Kidney glomerular epithelial cell (primary cell): ENCODE measurements around the gene SLC6A6.

Experiments used
- DNase-seq: peaks from one replicate; lab custom pipeline; 2025; lab: John Stamatoyannopoulos, UW

The SLC6A6 gene

GRCh38 chr3:14523792-14524191, 121.4 kb downstream of the SLC6A6 start:
- no peak for DNase-seq

- no peak for DNase-seq
Measured at GRCh38 chr3:14524311-14524711, 121.9 kb downstream of the SLC6A6 start.

- DNase-seq = no peak
Measured at GRCh38 chr3:14524920-14525660, 122.7 kb downstream of the SLC6A6 start.

DNA sequence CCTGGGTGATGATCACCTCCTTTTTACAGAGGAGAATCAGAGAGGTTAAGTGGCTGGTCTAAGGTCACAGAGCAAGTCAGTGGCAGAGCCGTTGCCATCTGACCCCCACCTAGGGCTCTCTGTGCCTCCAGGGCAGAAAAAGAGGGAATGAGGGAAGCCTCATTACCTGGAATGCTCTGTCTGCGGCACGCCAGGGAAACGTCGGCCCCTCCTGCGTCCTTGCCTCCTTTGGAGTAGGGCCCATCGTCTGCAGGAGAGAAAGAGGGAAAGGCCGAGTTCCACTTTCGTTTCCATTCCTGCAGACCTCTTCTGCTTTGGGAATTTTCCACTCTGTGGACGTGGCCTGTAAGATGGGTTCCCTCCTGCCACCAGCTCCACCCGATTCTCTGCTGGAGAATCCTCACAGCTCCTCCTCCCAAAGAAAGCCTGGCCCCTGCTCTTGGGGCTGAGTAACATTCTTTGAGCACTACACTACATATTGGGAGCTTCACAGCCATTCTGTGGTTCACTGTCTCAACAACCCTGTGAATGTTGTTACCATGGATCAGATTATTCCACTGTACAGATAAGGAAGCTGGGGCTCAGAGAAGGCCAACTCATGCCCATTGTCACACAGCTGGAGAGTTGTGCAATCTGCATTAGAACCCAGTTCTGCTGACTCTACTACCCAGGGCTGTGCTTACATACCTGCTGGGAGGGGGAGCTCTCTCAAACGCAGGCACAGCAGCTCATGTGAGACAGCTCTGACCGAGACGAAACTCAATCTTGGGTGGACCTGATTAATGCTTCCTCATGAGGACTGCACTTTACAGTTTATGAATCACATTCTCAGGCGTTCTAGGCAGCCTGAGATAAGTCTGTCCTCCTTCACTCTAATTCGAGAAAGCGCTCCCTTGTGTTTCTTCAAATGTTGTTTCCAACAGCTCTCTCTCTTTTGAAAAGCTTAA, 123.6 kb downstream of the SLC6A6 start:
- DNase-seq = no peak

- DNase-seq = no peak
Measured at GRCh38 chr3:14528081-14528480, 125.7 kb downstream of the SLC6A6 start.

- DNase-seq = no peak
Measured at GRCh38 chr3:14531856-14532395, 129.5 kb downstream of the SLC6A6 start.

- no peak for DNase-seq
Measured at GRCh38 chr3:14532691-14533456, 130.5 kb downstream of the SLC6A6 start.

- DNase-seq = no peak
Measured at GRCh38 chr3:14533457-14533958, 131.1 kb downstream of the SLC6A6 start.

- no peak for DNase-seq
Measured at GRCh38 chr3:14534516-14535191, 132.2 kb downstream of the SLC6A6 start.

DNA sequence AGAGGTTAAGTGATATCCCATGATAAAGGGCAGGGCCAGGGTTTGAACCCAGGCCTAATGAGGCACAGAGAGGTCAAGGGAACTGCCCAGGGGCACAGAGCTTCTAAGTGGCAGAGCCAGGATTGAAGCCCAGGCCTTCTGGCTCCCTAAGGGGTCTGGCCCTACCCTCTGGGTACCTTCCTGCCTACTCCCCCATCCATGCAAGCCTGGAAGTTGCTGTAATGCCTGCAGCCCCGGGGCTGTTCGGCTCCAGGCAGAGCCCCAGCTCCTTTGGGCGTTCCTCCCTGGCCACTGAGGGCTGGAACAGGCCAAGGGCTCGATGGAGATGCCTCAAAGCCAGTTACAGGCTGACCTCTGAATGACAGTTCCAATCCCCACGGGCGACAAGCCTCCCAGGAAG, 133.2 kb downstream of the SLC6A6 start:
- DNase-seq = no peak

DNA sequence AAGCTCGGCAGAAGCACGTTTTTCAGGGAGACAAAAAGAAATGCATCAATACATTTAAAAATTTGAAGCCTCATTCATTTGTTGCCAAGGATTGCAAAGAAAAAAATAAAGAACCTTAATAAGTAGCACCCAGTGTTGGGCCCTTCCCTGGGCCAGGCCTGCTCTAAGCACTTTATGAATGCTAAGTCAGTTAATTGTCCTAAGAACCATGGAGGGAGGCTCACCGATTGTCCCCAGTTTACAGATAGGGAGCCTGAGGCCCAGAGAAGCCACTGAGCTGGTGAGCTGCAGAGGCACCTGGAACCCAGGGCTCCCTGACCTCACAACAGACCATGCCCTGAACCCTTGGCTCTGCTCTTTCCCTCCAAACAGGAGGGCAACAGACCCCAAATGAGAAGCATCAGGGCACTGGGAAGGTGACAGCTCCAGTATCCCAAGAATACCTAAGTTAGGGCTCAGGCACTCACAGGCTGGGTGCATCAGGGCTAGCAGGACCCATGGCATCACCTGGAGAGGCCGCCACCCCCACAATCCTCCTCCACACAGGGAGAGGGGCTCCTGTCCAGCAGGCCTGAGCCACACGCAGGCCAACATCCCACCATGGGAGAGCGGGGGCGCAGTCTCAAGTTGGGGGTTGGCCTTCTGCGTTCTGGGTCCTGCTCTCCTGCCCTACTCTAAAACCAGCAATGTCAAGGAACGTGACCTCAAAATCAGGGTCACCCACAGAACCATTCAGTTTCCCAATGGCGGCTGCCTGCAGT, 133.8 kb downstream of the SLC6A6 start:
- no peak for DNase-seq

DNA sequence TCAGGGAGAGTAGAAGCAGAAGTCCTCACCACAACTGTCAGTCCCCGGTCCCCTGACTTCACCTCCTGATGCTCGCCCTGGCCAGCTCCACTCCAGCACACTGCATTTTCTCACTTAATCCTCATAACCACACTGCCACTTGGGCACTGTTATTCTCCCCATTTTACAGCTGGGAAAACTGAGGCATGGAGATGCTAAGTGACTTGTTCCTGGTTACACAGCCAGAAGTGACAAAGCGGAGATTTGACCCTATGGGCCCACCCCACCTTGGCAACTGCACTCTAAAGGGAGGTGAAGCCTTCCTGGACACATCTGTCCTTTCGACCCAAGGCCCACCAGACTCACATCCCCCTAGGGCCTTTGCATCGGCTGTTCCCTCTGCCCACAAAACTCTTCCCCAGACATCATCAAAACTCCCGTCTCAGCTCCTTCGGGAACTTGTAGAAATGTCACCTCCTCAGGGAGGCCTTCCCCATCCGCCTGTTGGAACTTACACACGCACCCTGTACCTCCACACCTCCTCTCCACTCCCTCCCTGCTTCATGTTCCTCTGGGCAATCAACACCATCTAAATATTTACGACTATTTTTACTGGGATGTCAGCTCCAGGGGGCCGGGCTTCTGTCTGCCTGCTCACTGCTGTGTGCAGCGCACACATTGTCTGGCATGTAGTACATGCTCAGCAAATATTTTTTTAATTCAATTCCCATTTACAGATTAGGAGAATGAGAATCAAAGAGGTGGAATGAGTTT, 134.6 kb downstream of the SLC6A6 start:
- no peak for DNase-seq

GRCh38 chr3:14537590-14538450, 135.4 kb downstream of the SLC6A6 start:
- no peak for DNase-seq

- DNase-seq = no peak
Measured at GRCh38 chr3:14538451-14539088, 136.2 kb downstream of the SLC6A6 start.
